ENCODE results near the gene PIP4K2A. TPM values are rescaled to one million over a fixed set of nuclear protein-coding genes. Genes with fewer than 3 reads are reported as not detected.
A peak's percentile ranks its signal among the peaks of the same experiment; 100 is the strongest.
"Not testable (repeated sequence)": the region's sequence is repeated elsewhere in the genome, so short reads cannot be mapped to it uniquely, and the experiment has no call there.

PIP4K2A gene
- total RNA-seq, 1 donor from 2014 or later: 24.1 TPM

GRCh38 chr10:22554461-22555182 is 159.8 kb downstream of the PIP4K2A start:
- no peak for DNase-seq (ENCODE audit: low read depth)

DNA sequence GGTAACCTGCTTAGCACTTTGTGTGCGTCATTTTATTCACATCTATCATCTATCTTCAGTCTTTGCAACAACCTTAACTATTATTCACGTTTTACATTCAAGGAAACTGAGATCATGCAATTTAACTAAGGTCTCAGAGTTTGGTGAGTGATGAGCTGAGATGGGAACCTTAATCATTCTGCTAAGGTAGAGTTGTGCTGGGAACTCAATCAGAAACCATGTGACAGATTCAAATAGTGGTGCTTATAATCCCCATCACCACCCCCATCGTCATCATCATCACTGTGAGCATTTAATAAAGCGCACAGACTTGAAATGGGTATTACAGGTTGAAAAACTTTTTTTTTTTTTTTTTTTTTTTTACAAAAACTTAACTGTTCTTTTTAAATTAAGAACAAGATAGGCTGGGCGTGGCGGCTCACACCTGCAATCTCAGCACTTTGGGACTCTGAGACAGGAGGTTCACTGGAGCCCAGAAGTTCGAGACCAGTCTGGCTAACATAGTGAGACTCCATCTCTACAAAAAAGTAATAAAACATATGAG is 160.9 kb downstream of the PIP4K2A start:
- no peak for DNase-seq (ENCODE audit: low read depth)

GRCh38 chr10:22552888-22553378 is 161.4 kb downstream of the PIP4K2A start:
- peak; percentile 79 for DNase-seq (ENCODE audit: low read depth)

DNA sequence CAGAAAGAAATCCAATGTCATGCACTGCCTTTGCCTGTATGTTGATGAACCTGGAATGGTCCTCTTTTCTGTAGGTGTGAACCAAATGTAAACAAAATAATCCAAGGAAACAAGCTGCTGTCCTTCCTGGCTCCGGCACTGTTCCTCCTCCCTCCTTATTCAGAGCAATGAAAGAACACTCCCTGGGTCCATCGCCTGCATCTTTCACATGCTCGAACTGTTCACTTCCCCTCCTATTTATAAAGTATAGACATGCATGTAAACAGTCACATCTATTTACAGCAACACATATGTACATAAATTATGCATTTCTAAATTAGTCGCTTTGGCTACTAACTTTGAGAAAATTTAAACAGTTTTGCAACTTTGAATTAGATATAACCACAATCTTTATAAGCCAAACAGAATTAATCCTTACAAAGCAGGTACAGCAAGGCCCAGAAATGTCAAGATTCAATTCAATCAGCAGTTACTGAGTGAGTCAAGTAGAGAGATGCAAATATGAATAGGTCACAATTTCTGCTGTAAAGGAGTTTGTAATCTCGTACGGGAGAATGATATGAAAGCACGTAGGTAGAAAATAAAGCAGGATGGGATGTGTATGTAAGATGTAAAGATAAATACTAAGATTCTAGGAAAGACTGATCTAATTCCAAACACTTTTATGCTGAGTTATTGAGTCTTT is 162.6 kb downstream of the PIP4K2A start:
- DNase-seq (ENCODE audit: low read depth): no peak

DNA sequence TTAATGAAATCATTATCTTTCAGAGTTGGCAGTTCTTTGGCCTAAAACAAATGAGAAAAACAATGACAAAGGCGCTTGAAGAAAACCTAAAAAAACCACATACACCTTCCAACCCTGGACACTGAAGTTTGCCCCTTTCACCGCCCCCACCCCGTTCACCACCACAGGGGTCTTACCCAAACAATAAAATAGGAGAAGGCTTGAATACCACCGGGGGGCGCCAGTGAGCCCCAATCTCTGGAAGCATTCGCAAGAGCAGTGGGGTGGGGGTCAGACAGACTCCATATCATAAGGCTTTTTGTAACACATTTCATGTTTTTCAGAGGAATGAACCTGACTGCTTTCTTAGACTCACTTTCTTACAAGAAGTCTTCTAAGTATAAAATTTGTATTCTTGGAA is 163.6 kb downstream of the PIP4K2A start:
- peak; percentile 11 for DNase-seq (ENCODE audit: low read depth)

- no peak for DNase-seq (ENCODE audit: low read depth)
Observed at GRCh38 chr10:22548344-22548743, 166.0 kb downstream of the PIP4K2A start.

DNA sequence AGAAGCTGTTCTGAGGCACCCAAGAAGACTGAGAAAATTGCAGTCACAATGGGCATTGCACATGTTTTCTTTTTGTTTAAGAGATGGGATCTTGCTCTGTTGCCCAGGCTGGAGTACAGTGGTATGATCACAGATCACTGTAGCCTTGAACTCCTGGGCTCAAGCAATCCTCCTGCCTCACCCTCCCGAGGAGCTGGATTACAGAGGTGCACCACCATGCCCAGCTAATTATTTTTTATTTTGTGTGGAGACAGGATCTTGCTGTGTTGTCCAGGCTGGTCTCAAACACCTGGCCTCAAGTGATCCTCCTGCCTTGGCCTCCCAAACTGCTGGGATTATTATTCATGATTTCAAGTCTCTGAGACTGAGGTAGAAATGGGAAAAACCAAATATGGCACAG is 168.7 kb downstream of the PIP4K2A start:
- no peak for DNase-seq (ENCODE audit: low read depth)

- DNase-seq (ENCODE audit: low read depth): no peak
Observed at GRCh38 chr10:22544325-22545068, 169.9 kb downstream of the PIP4K2A start.

- no peak for DNase-seq (ENCODE audit: low read depth)
Observed at GRCh38 chr10:22542773-22543172, 171.6 kb downstream of the PIP4K2A start.

GRCh38 chr10:22541900-22542299 is 172.5 kb downstream of the PIP4K2A start:
- DNase-seq (ENCODE audit: low read depth): no peak

GRCh38 chr10:22539579-22540298 is 174.6 kb downstream of the PIP4K2A start:
- no peak for DNase-seq (ENCODE audit: low read depth)

DNA sequence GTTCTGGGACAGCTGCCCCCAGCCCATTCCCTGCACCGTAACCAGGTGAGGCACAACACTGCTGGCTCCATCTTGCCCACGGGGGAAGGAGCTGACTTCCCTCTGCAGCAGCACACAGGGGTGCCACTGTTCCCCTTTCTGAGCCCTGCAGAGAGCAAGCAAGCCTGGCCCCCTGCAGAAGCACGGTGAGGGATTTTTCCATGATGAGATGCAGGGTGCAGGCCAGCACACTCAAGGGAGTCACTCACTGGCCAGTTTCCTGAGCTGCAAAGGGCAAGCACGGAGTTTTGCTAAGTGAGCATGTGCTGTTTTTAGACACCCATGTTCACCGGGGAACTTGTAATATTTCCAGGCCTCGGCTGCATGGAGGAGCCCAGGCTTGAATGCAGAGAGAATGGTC is 176.6 kb downstream of the PIP4K2A start:
- no peak for DNase-seq (ENCODE audit: low read depth)

DNA sequence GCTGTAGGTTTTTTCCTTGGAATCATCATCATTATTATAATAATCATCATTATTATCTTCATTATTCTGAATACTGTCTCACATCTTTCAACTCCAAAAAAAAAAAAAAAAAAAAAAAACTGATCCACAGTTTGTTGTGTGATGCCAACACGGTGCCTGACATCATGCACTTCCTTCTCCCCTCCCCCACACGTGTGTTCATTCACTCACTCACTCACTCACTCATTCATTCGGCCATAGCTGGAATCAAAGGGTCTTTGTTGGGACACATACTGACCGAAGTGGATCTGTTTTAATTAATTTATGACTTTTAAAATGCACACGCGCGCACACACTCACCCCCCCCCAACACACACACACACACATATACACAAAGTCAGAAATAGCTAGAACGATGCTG is 177.8 kb downstream of the PIP4K2A start:
- no peak for DNase-seq (ENCODE audit: low read depth)

DNA sequence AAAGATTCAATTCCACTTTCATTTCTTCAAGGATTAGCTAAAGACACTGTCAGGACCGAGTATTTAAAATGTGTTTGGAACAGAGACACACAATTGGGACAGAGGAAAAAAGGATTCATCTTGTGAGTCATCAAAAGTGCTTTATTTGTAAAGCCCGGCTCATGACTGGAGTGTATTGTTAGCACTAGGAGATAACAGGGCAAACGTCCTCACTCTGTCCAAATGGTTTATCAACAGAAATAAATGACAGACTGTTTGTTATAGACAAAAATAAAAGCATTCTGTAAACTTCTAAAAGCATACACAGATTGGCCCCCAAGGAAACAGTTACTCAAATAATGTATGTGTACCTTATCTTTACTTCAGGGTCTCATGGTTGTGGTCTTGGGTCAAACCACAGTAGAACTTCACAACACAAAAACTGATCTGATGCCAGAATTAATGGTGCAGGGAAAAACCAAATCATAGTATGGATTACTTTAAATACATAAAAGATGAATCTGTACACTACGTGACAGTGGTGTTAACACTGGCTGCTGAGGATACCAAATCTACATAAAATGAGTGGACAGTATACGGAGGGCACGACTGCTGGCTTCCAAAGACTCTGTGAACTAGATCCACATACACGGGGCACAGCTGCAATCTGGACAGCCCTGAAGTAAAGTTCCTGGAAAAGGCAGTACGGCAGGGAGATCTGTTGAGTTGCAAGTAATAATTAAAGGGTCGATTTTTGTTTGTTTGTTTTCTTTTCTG is 179.4 kb downstream of the PIP4K2A start:
- DNase-seq (ENCODE audit: low read depth): no peak

GRCh38 chr10:22531441-22531840 is 182.9 kb downstream of the PIP4K2A start:
- DNase-seq (ENCODE audit: low read depth): no peak

GRCh38 chr10:22531008-22531407 is 183.4 kb downstream of the PIP4K2A start:
- DNase-seq (ENCODE audit: low read depth): no peak

- DNase-seq (ENCODE audit: low read depth): no peak
Observed at GRCh38 chr10:22527520-22527919, 186.9 kb downstream of the PIP4K2A start.

- DNase-seq (ENCODE audit: low read depth): not testable (repeated sequence)
Observed at GRCh38 chr10:22524333-22524732, 190.0 kb downstream of the PIP4K2A start.

DNA sequence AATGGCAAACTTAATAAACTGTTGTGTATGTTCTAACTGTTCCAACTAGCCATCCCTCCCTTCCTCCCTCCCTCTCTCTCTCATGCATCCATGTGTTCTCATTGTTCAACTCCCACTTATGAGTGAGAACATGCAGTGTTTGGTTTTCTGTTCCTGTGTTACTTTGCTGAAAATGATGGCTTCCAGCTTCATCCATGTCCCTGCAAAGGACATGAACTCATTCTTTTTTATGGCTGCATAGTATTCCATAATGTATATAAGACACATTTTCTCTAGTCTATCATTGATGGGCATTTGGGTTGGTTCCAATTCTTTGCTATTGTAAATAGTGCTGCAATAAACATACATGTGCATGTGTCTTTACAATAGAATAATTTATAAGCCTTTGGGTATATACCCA is 193.7 kb downstream of the PIP4K2A start:
- not testable (repeated sequence) for DNase-seq (ENCODE audit: low read depth)

GRCh38 chr10:22518167-22518724 is 196.1 kb downstream of the PIP4K2A start:
- DNase-seq (ENCODE audit: low read depth): no peak

DNA sequence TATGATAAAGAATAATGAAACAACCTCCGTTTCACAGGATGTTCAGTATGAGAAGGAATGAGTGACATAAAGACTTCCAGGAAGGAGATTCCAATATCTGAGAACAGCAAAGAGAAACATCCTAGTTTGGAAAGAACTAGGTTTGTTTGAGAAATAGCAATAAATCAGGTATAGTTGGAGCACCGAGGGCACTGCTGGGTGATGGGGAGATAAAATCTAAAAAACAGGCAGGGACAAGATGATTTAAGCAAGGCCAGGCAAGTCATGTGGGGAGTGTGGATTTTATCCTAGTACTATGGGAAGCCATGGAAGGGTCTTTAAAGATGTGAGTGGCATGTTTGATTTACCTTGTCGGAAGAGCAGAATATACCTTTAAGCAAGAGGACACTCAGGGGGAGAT is 199.4 kb downstream of the PIP4K2A start:
- no peak for DNase-seq (ENCODE audit: low read depth)
